ENCODE results near the gene EXOC4. TPM values are rescaled to one million over a fixed set of nuclear protein-coding genes. Genes with fewer than 3 reads are reported as not detected.

The EXOC4 gene
- total and polyA plus RNA-seq, 2 of the 13 experiments (the other 11 are each of a cell fraction or from before 2014, with no cell fraction given), result 22.5 to 39.0 TPM

DNA sequence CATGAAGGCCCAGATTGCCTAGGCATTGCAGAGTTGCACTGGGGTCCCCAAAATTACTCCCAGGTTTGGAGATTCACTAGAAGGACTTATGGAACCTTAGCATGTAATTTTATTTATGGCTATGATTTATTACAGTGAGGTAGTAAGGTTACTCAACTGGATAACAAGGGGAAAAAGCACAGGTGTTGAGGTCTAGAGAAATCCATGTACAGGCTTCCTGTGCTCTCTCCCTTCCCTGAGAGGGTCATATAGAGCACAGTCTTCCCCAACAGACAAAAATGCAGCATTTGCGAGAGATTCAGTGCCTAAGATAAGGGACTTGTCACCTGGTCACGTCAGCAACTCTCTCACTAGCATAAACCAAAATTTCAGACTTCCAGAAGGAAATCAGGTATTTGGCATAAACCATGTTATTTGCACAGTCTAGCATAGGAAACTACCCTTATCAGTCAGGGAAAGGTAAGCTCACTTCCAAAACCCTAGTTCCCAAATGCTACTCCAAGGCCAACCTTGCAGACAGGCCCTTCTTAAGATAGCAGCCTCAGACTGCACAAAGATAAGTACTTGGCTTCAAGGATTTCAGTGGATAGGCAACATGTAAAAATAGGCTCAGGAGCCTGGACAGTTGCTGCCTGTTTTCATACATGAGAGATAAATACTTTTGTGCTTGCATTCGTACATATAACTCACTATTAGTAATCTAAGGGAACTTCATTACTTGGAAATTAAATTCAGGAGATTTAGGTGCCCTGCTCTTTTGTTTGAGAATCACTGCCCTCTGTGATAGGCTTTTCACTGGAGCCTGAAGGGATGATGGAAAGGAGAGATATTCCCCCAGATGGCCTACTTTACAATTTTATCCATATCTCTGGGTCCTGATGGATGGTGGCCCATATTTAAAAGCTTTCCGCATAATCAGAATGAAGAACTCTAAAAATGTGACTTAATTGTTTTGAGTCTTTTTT, 495.8 kb downstream of the EXOC4 start (continued):
- TF ChIP-seq, protein P1, sequence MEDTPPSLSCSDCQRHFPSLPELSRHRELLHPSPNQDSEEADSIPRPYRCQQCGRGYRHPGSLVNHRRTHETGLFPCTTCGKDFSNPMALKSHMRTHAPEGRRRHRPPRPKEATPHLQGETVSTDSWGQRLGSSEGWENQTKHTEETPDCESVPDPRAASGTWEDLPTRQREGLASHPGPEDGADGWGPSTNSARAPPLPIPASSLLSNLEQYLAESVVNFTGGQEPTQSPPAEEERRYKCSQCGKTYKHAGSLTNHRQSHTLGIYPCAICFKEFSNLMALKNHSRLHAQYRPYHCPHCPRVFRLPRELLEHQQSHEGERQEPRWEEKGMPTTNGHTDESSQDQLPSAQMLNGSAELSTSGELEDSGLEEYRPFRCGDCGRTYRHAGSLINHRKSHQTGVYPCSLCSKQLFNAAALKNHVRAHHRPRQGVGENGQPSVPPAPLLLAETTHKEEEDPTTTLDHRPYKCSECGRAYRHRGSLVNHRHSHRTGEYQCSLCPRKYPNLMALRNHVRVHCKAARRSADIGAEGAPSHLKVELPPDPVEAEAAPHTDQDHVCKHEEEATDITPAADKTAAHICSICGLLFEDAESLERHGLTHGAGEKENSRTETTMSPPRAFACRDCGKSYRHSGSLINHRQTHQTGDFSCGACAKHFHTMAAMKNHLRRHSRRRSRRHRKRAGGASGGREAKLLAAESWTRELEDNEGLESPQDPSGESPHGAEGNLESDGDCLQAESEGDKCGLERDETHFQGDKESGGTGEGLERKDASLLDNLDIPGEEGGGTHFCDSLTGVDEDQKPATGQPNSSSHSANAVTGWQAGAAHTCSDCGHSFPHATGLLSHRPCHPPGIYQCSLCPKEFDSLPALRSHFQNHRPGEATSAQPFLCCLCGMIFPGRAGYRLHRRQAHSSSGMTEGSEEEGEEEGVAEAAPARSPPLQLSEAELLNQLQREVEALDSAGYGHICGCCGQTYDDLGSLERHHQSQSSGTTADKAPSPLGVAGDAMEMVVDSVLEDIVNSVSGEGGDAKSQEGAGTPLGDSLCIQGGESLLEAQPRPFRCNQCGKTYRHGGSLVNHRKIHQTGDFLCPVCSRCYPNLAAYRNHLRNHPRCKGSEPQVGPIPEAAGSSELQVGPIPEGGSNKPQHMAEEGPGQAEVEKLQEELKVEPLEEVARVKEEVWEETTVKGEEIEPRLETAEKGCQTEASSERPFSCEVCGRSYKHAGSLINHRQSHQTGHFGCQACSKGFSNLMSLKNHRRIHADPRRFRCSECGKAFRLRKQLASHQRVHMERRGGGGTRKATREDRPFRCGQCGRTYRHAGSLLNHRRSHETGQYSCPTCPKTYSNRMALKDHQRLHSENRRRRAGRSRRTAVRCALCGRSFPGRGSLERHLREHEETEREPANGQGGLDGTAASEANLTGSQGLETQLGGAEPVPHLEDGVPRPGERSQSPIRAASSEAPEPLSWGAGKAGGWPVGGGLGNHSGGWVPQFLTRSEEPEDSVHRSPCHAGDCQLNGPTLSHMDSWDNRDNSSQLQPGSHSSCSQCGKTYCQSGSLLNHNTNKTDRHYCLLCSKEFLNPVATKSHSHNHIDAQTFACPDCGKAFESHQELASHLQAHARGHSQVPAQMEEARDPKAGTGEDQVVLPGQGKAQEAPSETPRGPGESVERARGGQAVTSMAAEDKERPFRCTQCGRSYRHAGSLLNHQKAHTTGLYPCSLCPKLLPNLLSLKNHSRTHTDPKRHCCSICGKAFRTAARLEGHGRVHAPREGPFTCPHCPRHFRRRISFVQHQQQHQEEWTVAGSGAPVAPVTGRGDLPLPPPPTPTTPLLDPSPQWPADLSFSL (CRISPR knock-in tag; IDR thresholded peaks at IDR 0.05), result no peak
- TF ChIP-seq TCF7 (IDR thresholded peaks at IDR 0.05; ENCODE audit: low read depth) (no peak), ZNF225 (CRISPR knock-in tag; IDR thresholded peaks at IDR 0.05) (no peak), ZNF121 (CRISPR knock-in tag; IDR thresholded peaks at IDR 0.05) (no peak), ZFP1 (CRISPR knock-in tag; IDR thresholded peaks at IDR 0.05) (no peak), ETV5 (CRISPR knock-in tag; IDR thresholded peaks at IDR 0.05; ENCODE audit: borderline replicate concordance) (no peak), CEBPG (CRISPR knock-in tag; IDR thresholded peaks at IDR 0.05) (no peak), ZNF3 (CRISPR knock-in tag; IDR thresholded peaks at IDR 0.05) (no peak), ZNF333 (CRISPR knock-in tag; IDR thresholded peaks at IDR 0.05; ENCODE audit: borderline replicate concordance) (no peak), CHD2 (IDR thresholded peaks at IDR 0.05; ENCODE audit: low read depth, low read length) (no peak), CCAR2 (optimal IDR thresholded peaks at IDR 0.05; ENCODE audit: low read depth, low read length) (no peak), ZNF235 (CRISPR knock-in tag; IDR thresholded peaks at IDR 0.05; ENCODE audit: borderline replicate concordance) (no peak)
- TF ChIP-seq, protein P2, sequence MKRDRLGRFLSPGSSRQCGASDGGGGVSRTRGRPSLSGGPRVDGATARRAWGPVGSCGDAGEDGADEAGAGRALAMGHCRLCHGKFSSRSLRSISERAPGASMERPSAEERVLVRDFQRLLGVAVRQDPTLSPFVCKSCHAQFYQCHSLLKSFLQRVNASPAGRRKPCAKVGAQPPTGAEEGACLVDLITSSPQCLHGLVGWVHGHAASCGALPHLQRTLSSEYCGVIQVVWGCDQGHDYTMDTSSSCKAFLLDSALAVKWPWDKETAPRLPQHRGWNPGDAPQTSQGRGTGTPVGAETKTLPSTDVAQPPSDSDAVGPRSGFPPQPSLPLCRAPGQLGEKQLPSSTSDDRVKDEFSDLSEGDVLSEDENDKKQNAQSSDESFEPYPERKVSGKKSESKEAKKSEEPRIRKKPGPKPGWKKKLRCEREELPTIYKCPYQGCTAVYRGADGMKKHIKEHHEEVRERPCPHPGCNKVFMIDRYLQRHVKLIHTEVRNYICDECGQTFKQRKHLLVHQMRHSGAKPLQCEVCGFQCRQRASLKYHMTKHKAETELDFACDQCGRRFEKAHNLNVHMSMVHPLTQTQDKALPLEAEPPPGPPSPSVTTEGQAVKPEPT (CRISPR knock-in tag; IDR thresholded peaks at IDR 0.05; ENCODE audit: low read depth), result no peak
- TF ChIP-seq, protein P3, sequence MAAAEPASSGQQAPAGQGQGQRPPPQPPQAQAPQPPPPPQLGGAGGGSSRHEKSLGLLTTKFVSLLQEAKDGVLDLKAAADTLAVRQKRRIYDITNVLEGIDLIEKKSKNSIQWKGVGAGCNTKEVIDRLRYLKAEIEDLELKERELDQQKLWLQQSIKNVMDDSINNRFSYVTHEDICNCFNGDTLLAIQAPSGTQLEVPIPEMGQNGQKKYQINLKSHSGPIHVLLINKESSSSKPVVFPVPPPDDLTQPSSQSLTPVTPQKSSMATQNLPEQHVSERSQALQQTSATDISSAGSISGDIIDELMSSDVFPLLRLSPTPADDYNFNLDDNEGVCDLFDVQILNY (CRISPR knock-in tag; conservative IDR thresholded peaks at IDR 0.05), result no peak
- TF ChIP-seq, protein P4, sequence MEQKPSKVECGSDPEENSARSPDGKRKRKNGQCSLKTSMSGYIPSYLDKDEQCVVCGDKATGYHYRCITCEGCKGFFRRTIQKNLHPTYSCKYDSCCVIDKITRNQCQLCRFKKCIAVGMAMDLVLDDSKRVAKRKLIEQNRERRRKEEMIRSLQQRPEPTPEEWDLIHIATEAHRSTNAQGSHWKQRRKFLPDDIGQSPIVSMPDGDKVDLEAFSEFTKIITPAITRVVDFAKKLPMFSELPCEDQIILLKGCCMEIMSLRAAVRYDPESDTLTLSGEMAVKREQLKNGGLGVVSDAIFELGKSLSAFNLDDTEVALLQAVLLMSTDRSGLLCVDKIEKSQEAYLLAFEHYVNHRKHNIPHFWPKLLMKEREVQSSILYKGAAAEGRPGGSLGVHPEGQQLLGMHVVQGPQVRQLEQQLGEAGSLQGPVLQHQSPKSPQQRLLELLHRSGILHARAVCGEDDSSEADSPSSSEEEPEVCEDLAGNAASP (CRISPR knock-in tag; IDR thresholded peaks at IDR 0.05; ENCODE audit: borderline replicate concordance), result no peak

All from HepG2 (cell line).